Thyroid gland (tissue), 4 donors: ENCODE results near the gene CMTM3.

Experiments used
- CTCF ChIP-seq, 6 experiments: fragments of 200-600 bp in 3 of 6; fragments of 450-650 bp in 3 of 6; sonication (generic) in 3 of 6; IDR thresholded peaks; one replicate each; pipeline ENCODE4 v1.5.1; 2016 to 2019; ENCODE audit warnings: antibody characterized with exemption in 6 of 6, mild to moderate bottlenecking in 2 of 6, inconsistent platforms in 1 of 6, moderate library complexity in 1 of 6
- POLR2A ChIP-seq, 2 donors: fragments of 450-650 bp; IDR thresholded peaks; one replicate each; pipeline ENCODE4 v1.6.1; 2017; ENCODE audit warnings: antibody characterized with exemption in 2 of 2, mild to moderate bottlenecking in 2 of 2, moderate library complexity in 1 of 2

GRCh38 chr16:66601471-66601870 is 3.0 kb upstream of the CMTM3 start:
- no peak for TF ChIP-seq CTCF (IDR thresholded peaks at IDR 0.05)
- no peak for TF ChIP-seq POLR2A (IDR thresholded peaks at IDR 0.05)
